Ammon's horn (tissue), 1 donor: Measurements from ENCODE around the gene ASCL4.
"Not testable (repeated sequence)": the region's sequence is repeated elsewhere in the genome, so short reads cannot be mapped to it uniquely, and the experiment has no call there.

Experiments
- DNase-seq: peaks from one replicate; pipeline ENCODE4 v3.0.0-alpha.2; 2016; ENCODE audit warnings: low spot score

The ASCL4 gene

DNA sequence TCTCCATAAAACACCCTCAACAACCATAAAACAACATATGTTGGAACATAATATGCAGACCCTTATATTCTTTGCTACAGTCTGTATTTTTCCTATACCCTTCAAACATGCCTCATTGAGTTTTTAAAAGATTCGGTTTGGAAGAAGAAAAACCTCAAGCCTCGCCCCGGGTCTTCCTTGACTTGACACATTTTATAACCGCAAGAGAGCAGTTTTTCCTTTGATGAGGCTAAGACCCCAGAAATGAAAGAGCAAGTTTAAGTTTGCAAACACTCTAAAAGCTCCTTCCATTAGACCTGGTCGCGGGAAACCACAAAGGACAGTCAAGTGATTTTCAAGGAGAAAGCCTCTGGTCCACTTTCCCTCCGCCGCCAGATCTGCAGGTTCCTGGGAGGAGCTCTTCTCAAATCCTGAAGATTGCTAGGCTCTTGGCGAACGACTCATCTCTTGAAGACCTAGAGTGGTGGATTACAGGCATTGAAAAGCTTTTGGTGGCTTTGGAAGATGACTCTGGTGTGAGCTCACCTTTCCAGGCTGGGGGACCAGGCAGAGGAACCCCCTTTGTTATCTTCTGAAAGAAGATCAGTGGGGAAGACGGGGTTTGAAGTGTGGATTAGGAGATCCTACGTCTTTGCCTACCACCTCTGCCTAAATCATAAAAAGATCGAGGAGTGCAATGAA is at the start of gene ASCL4:
TSS of gene ASCL4 (plus strand) at position 356 of the 681 bp plus-strand sequence. CDS start 515 bp downstream, outside the sequence.
- DNase-seq = no peak

GRCh38 chr12:107727327-107727726 is 47.2 kb upstream of the ASCL4 start:
- DNase-seq = not testable (repeated sequence)

- not testable (repeated sequence) for DNase-seq
Observed at GRCh38 chr12:107727742-107728141, 46.8 kb upstream of the ASCL4 start.

GRCh38 chr12:107730618-107731341 is 43.7 kb upstream of the ASCL4 start:
- DNase-seq = no peak

DNA sequence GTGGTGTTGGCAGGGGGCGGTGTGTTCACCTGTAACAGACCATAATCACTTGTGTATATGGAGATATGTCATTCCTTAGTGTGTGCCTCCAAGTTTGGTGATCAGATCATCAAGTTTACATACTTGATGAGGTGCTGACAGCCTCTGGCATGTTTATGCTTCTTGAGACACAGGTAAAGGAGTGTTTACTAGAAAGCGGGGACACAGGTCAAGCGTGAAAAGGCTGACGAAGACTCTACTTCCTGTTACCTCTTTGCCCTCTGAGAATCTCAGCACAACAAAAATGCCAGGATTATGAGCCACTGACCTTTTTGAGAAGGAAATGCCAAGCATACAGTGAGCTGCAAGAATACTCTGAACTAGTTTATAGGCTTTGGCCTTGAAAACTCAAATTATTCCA is 43.1 kb upstream of the ASCL4 start:
- DNase-seq = no peak

GRCh38 chr12:107732365-107732764 is 42.1 kb upstream of the ASCL4 start:
- DNase-seq = no peak

DNA sequence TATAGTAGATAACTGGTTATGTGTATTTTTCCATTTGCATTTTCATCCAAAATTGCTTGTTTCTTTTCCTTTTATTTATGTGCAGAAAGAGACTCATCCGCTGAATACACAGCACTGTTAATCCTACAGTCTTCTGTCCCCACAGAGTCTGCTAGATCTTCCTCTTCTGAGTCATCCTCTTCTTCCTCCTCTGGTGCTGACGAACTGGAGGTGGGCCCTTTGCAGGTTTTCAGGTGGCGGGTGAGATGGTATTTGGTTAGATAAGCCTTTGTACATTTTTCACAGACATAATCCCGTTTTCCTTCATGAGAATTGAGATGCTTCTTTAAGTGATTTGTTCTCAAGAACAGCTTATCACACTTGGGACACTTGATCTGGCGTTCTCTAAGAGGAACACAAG is 40.4 kb upstream of the ASCL4 start:
- no peak for DNase-seq

DNA sequence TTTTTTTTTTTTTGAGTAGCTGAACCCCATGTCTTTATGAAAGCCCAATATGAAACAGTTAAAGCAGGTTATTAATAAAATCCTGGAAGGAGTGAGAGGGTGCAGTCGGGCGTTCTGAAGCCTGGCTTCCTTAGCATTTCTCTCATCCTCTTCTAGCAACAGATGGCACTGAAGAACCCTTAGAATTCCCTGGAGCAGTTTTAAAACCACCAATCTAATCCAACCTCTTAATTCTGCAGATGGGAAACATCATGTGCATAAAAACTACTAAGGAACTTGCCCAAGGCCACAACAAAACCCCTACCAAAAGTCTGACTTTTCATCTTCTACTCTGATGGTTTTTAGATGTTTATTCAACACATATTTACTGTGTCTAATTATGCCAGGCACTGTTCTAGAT is 38.7 kb upstream of the ASCL4 start:
- no peak for DNase-seq

GRCh38 chr12:107736914-107737313 is 37.6 kb upstream of the ASCL4 start:
- no peak for DNase-seq

DNA sequence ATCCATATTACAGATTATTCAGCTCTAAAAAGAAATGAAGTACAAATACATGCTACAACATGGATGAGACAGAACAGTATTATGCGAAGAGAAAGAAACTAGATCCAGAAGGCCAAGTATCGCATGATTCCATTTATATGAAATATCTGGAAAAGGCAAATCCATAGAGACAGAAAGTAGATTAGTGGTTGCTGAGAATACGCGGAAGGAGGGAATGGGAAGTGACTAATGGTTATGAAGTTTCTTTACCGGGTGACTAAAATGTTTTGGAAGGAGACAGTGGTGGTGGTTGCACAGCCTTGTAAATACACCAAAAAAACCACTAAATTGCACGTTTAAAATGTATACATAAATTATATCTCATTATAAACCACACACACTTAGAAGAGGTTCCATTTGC is 26.0 kb upstream of the ASCL4 start:
- DNase-seq = no peak

DNA sequence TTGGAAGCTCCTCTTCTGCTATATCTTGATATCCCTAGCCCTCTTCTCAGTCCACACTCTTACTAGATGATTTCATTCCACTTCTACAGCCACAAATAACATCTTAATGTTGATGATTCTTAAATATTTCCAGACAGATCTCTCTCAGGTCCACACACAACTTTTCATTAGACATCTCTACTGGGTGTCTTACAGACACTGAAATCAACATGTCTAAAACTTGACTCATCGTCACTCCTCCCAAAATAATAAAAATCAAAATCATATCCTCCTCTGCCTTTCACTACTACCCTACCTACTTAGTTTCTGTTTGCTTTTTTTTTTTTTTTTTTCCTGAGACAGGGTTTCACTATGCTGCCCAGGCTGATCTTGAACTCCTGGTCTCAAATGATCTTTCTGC is 25.4 kb upstream of the ASCL4 start:
- no peak for DNase-seq

DNA sequence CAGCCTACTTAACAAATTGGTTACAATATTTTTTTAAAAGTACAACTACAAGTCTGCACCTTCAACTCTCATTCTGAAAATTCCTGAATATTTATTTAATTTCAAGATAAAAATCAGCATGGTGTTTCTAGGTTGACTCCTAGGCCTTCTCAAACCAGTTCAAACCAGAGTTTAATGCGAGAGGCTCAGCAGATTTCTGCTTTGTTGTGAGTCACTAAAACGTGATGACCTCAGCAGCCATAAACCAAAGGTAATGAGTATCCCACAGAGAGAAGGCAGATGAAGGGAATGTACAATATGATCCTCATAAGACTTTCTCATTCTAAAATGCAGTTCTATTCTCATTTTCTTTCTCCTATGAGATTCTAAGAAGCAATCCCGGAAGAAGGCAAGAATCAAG is 15.1 kb upstream of the ASCL4 start:
- DNase-seq = no peak

DNA sequence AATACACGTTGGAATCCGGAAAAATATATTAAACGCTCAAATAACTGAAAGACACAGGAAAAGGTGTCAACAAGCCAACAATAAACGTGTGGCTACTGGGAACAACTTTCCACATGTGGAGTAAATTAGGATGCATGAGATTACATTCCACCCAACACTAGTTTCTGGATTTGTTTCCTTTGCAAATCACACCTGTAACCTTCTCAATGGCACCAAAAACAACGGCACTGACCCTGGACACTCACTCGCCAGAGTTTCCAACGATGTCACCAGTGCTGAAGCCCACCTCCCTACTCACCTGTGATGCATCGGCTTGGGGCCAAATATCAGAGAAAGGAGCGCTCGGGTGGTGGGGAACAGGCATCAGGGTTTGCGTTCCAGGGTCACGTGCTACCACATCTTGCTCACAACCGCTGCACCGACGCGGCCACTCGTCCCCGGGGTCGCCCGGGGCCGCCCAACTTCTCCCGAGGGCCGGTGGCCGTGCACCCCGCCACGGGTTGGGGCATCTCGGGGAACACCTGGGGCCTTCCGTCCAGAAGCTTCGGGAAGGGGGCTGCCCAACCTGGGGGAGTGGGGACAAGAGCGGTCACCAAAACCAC is 14.2 kb upstream of the ASCL4 start:
- peak; percentile 18 for DNase-seq

DNA sequence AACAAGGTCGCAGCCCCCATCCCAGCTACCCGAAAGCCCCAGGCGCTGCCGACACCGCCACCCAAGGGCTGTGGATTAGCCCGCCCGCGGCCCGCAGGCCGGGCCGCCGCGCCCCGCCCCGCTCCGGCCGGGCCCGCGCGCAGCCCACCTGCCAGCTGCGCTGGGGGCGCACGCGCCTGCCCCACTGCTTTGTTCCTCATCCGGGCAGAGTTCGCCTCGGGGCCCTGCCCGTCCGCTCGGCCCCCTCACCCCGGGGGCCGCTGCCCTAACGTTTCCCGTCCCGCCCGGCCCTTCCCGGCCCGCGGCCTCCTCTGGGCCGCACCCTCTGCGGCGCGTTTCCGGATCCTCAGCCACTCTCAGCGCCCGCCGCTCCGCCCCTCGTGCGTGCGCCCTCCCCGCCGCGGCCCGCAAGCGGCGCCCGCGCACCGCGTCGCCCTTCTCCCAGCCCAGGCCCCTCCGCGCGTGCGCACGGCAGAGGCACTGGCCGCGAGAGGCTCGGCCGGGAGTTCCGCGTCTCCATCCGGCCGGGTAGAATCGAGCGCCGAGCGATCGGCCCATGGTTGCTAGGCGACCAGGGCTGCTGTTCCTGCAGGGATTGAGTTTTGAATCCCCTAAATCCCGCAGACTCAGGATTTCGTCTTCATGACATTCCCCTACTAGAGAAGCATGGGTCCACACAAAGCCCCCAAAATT is 13.5 kb upstream of the ASCL4 start, which contains the start of gene PRDM4:
TSS of gene PRDM4 (minus strand) at position 329 of the 693 bp plus-strand sequence. CDS start 622 bp downstream, outside the sequence.
- peak; percentile 95 for DNase-seq

GRCh38 chr12:107761502-107761904 is 13.0 kb upstream of the ASCL4 start:
- peak; percentile 39 for DNase-seq

DNA sequence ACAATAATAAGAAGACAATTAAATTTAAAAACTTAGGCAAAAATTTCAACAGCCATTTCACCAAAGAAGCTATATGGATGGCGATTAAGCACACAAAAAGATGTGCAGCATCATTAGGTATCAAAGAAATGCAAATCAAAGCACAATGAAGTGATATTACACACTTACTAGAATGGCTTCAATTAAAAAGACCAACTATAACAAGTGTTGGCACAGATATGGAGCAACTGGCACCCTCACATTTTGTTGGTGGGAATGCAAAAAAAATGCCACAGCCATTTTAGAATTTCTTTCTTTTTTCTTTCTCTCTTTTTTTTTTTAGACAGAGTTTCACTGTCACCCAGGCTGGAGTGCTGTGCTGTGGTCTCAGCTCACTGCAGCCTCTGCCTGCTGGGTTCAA is 11.6 kb upstream of the ASCL4 start:
- DNase-seq = no peak

DNA sequence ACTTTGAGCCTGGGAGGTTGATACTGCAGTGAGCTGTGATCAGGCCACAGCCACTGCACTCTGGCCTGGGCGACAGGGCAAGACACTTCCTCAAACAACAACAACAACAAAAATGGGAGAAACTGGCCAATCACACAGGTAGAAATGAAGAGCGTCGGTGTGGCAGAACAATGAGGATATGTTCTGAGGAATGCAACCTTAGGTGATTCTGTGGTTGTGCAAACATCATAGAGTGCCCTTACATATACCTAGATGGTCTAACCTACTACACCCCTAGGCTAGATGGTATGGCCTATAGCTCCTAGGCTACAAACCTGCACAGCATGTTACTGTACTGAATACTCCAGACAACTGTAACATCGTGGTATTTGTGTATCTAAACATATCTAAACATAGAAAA is 9.9 kb upstream of the ASCL4 start:
- DNase-seq = no peak

GRCh38 chr12:107765316-107765715 is 9.2 kb upstream of the ASCL4 start:
- DNase-seq = no peak

DNA sequence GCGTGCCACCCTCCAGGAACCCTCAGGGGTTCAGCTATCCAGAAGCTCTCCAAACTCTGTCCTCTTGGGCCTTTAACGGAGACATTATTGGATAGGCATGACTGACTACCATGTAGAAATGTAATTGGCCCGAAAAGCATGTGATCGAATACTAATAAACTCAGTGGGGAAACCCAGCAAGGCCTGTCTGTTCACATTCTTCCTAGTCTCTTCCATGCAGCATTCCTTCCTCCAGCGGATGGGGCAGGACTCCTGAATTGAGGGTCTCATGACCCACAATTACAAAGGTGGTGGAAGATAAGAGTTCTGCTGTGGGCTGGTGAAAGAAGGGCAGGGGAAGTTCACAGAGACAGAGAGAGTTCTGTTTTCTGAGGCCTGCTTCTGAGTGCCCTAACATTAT is 7.0 kb upstream of the ASCL4 start:
- DNase-seq = no peak

GRCh38 chr12:107775093-107775721 is 703 bp downstream of the ASCL4 start:
- peak; percentile 19 for DNase-seq

DNA sequence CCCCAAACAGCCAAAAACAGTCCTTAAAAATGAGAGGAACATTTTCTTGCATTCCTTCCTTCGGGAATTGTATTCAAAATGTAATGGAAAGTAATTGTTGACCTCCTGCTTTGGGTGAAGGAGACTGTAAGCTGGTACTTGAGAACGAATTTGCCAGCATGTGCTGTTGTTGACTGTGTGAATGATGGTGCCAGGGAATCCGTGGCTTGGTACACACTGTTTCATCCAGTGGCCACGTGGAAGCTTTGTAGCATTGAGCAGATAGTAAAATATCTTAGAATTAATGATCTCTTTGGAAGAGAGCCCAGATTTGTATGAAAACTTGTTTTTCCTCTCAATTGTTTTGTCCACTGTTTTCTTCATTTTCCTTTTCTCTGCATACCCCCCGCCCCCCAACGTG is 1.7 kb downstream of the ASCL4 start:
- DNase-seq = no peak
